ENCODE results near the gene ATF7. TPM values are rescaled to one million over a fixed set of nuclear protein-coding genes. Genes with fewer than 3 reads are reported as not detected.
A peak's percentile ranks its signal among the peaks of the same experiment; 100 is the strongest.

ATF7 gene
- total and polyA plus RNA-seq, 2 of the 13 experiments (the other 11 are each of a cell fraction or from before 2014, with no cell fraction given): 9.6 to 16.2 TPM

GRCh38 chr12:53500776-53501614 lies 125.2 kb downstream of the ATF7 start, which contains the start of gene TARBP2 (continued):
- no peak for TF ChIP-seq TIGD3 (CRISPR knock-in tag; IDR thresholded peaks at IDR 0.05; ENCODE audit: borderline replicate concordance)
- no peak for TF ChIP-seq CENPBD1 (CRISPR knock-in tag; IDR thresholded peaks at IDR 0.05; ENCODE audit: borderline replicate concordance, low read depth)
- peak; percentile 79; the same call in 1 of the 2 replicates for TF ChIP-seq NRL (CRISPR knock-in tag; IDR thresholded peaks at IDR 0.05; ENCODE audit: borderline replicate concordance)
- TF ChIP-seq POLR2AphosphoS5 (IDR thresholded peaks at IDR 0.05; ENCODE audit: low read depth, low read length): peak; percentile 73
- TF ChIP-seq ISL2 (CRISPR knock-in tag; IDR thresholded peaks at IDR 0.05): no peak; the same call in 1 of the 2 replicates
- no peak for TF ChIP-seq RFX1 (IDR thresholded peaks at IDR 0.05)
- no peak for TF ChIP-seq ZBTB3 (CRISPR knock-in tag; IDR thresholded peaks at IDR 0.05; ENCODE audit: borderline replicate concordance, low read depth)
- no peak for TF ChIP-seq CERS6 (CRISPR knock-in tag; IDR thresholded peaks at IDR 0.05)
- peak; percentile 64; the same call in 1 of the 2 replicates for TF ChIP-seq ZNF639 (CRISPR knock-in tag; conservative IDR thresholded peaks at IDR 0.05)
- no peak; the same call in 1 of the 2 replicates for TF ChIP-seq SIN3A (IDR thresholded peaks at IDR 0.05; ENCODE audit: borderline replicate concordance, low read depth, low read length)
- TF ChIP-seq CEBPZ (IDR thresholded peaks at IDR 0.05; ENCODE audit: low read length): no peak
- no peak for TF ChIP-seq RBAK (CRISPR knock-in tag; IDR thresholded peaks at IDR 0.05)
- TF ChIP-seq ZNF207 (IDR thresholded peaks at IDR 0.05; ENCODE audit: borderline replicate concordance): no peak
- peak; percentile 39; the same call in 1 of the 2 replicates for TF ChIP-seq HNF1A (IDR thresholded peaks at IDR 0.05; ENCODE audit: low read depth)
- no peak for TF ChIP-seq HNF1A (CRISPR knock-in tag; IDR thresholded peaks at IDR 0.05; ENCODE audit: borderline replicate concordance)
- no peak for TF ChIP-seq ZSCAN29 (CRISPR knock-in tag; conservative IDR thresholded peaks at IDR 0.05)
- no peak for TF ChIP-seq SMARCC2 (IDR thresholded peaks at IDR 0.05)

Measured in HepG2 (cell line).